OCI-LY3 (cell line): ENCODE measurements around the gene CRTC1.
A peak's percentile ranks its signal among the peaks of the same experiment; 100 is the strongest.

Experiments used
- H2AFZ ChIP-seq: fragments of 200-600, 300-600 bp; shearing (Covaris generic); 2 replicates; pipeline ENCODE4 v1.6.0; 2014; ENCODE audit warnings: antibody characterized with exemption, low read depth, low read length
- H3K27ac ChIP-seq: fragments of 200-600, 300-600 bp; sonication (generic); 2 replicates; pipeline ENCODE4 v1.5.1; 2014; ENCODE audit warnings: mild to moderate bottlenecking, low read length, moderate library complexity, mixed read lengths
- H3K27me3 ChIP-seq: fragments of 200-600, 300-600 bp; sonication (generic); 2 replicates; pipeline ENCODE4 v1.6.1; 2014; ENCODE audit warnings: low read depth, low read length, mixed read lengths
- H3K36me3 ChIP-seq: fragments of 200-600, 300-600 bp; sonication (generic); replicated peaks from 2 replicates; pipeline ENCODE3; 2014; ENCODE audit warnings: low read depth, low read length, mixed read lengths
- H3K4me1 ChIP-seq: fragments of 300-600, 200-600 bp; sonication (generic); 2 replicates; pipeline ENCODE4 v1.6.1; 2014; ENCODE audit warnings: low read length, mixed read lengths
- H3K4me2 ChIP-seq: fragments of 200-600, 300-600 bp; sonication (generic); 2 replicates; pipeline ENCODE4 v1.6.1; 2014; ENCODE audit warnings: low read length, mixed read lengths
- H3K4me3 ChIP-seq: fragments of 300-600, 200-600 bp; sonication (generic); 2 replicates; pipeline ENCODE4 v1.5.1; 2014; ENCODE audit warnings: antibody characterized with exemption, mild to moderate bottlenecking, low read length, moderate library complexity
- H3K79me2 ChIP-seq: fragments of 300-600, 200-600 bp; shearing (Covaris generic); 2 replicates; pipeline ENCODE4 v1.6.1; 2014; ENCODE audit warnings: mild to moderate bottlenecking, low read length, mixed read lengths
- H3K9ac ChIP-seq: fragments of 300-600, 200-600 bp; shearing (Covaris generic); 2 replicates; pipeline ENCODE4 v1.6.0; 2014; ENCODE audit warnings: mild to moderate bottlenecking, low read length, moderate library complexity
- H3K9me3 ChIP-seq: fragments of 200-600, 300-600 bp; shearing (Covaris generic); 2 replicates; pipeline ENCODE4 v1.6.1; 2014; ENCODE audit warnings: low read length, mixed read lengths; ENCODE audit not compliant: insufficient read depth
- H4K20me1 ChIP-seq: fragments of 200-600, 300-600 bp; sonication (generic); 2 replicates; pipeline ENCODE4 v1.6.1; 2016; ENCODE audit warnings: low read length, mixed read lengths; ENCODE audit not compliant: insufficient read depth
- EZH2phosphoT487 ChIP-seq: fragments of 200-600 bp; shearing (Covaris generic); IDR thresholded peaks from 2 replicates; pipeline ENCODE4 v1.6.1; 2018; ENCODE audit warnings: antibody characterized with exemption, mixed run types, low read depth
- TF ChIP-seq, protein P1 (sequence below): fragments of 200-600, 300-600 bp; sonication (generic); IDR thresholded peaks from 2 replicates; pipeline ENCODE4 v1.5.1; 2014; ENCODE audit warnings: antibody characterized with exemption, low read length, low read depth

Gene CRTC1

DNA sequence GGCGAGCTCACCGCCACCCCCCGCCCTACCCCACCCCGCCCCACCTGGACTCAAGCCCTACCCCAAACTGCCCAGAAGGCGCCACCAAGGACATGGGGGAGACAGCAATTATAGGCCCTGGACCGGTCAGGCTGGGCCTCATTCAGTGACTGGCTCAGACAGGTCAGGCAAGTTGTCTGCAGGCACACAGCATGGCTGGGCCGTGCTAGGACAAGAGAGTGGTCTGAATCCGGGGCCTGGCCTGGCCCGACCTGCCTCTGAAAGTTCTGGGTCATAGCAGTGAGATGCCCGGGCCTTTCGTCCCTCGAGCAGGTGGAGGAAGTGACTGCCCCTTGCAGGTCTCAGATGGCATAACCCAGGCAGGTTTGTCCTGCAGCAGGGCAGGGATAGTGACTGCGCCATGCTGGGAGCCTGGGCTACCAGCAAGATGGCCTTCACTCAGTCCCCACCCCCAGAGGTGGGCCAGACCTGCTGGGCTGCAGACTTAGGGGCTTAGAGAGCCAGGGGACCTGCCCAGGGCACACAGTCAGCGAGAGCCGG, 86.6 kb downstream of the CRTC1 start:
- Histone ChIP-seq H3K4me2 (no peak overlapping the region), H3K9ac (no peak overlapping the region), H3K9me3 (no peaks in the 10 kb centered on the region), H3K4me1 (peaks cover 30% of the 10 kb centered on the region), H3K4me3 (no peak overlapping the region), H3K36me3 (no peaks in the 10 kb centered on the region), H3K27ac (no peak overlapping the region), H3K27me3 (peaks cover 13% of the 10 kb centered on the region; the same call in 1 of the 2 replicates), H2AFZ (no peak overlapping the region), H4K20me1 (0 out of 2 replicates have a peak, but pooled peaks cover 3% of the 10 kb centered on the region), H3K79me2 (no peaks in the 10 kb centered on the region)
- TF ChIP-seq EZH2phosphoT487 = no peak
- TF ChIP-seq, protein P1, sequence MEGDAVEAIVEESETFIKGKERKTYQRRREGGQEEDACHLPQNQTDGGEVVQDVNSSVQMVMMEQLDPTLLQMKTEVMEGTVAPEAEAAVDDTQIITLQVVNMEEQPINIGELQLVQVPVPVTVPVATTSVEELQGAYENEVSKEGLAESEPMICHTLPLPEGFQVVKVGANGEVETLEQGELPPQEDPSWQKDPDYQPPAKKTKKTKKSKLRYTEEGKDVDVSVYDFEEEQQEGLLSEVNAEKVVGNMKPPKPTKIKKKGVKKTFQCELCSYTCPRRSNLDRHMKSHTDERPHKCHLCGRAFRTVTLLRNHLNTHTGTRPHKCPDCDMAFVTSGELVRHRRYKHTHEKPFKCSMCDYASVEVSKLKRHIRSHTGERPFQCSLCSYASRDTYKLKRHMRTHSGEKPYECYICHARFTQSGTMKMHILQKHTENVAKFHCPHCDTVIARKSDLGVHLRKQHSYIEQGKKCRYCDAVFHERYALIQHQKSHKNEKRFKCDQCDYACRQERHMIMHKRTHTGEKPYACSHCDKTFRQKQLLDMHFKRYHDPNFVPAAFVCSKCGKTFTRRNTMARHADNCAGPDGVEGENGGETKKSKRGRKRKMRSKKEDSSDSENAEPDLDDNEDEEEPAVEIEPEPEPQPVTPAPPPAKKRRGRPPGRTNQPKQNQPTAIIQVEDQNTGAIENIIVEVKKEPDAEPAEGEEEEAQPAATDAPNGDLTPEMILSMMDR = no peak; the same call in 1 of the 2 replicates

DNA sequence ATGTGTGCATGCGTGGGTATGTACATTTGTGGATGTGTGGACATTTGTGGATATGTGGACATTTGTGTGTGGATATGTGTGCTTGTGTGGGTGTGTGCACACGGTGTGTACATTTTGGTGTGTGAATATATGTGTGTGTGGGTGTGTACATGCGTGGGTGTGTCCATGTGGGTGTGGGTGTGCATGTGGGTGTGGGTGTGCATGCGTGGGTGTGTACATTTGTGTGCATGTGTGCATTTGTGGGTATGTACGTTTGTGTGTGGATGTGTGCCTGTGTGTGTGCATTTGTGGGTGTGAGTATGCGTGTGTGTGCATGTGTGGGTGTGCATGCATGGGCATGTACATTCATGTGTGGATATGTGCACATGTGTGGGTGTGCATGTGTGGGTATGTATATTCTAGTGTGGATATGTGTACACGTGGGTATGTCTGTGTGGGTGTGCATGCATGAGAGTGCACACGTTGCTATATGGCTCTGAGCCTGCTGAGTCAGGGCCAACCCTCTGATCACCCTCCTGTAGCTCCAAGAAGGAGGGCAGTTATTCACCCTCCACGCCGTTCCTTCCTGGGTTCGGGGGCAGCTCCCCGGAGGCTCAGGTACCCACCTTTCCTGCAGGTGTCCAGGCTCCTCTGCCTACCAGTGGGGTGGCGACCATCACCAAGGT, 87.3 kb downstream of the CRTC1 start:
- no peak overlapping the region for H3K27ac ChIP-seq

DNA sequence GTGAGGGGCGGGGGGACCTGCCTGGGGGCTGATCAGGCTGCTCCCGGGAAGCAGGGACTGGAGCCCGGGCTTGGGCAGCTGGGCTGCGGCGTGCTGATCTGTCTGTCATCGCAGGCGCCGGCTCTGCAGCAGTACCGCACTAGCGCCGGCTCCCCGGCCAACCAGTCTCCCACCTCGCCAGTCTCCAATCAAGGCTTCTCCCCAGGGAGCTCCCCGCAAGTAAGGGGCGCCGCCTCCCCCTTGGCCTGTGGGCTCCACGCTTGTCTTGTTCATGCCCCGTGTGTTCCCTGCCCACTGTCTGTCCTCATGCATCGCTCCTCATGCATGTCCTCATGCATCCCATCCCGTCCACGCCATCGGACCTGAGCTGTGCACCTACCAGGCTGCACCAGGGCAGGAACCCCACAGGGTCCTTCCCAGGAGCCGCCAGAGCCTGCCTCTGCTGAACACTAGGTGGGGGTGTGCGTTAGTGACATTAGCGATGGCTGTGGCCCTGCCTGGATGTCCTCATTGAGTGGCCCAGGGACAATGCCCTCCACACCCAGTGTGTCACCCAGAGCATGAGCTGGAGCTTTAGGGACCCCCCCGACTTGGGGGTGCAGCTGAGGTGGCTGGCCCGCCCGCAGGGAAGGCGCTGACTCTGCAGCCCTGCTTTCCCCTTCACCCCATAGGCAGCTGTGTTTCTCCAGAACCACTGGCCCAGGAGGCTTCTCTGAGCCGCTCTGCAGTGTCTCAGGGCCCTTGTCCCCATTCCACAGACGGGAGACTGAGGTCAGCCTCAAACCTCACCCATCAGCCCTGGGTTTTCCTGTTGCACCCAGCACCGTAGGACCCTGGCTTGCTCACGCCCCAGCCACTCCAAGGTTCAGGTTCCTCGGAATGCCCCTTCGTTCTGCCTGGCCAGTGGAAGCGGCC, 88.1 kb downstream of the CRTC1 start:
- Histone ChIP-seq H3K4me1 (peaks cover 15% of the 10 kb centered on the region), H3K27ac (no peak overlapping the region), H3K9ac (no peak overlapping the region), H3K4me3 (no peak overlapping the region), H3K79me2 (no peaks in the 10 kb centered on the region), H3K27me3 (peaks cover 13% of the 10 kb centered on the region; the same call in 1 of the 2 replicates), H3K36me3 (no peaks in the 10 kb centered on the region), H3K9me3 (no peaks in the 10 kb centered on the region), H2AFZ (no peak overlapping the region), H3K4me2 (no peak overlapping the region), H4K20me1 (0 out of 2 replicates have a peak, but pooled peaks cover 3% of the 10 kb centered on the region)
- TF ChIP-seq EZH2phosphoT487 = no peak
- TF ChIP-seq, protein P1 = peak; percentile 83

More for the DNA sequence above, 87.3 kb downstream of the CRTC1 start:
- Histone ChIP-seq H3K36me3 (no peaks in the 10 kb centered on the region), H3K9ac (no peak overlapping the region), H2AFZ (no peak overlapping the region), H3K27me3 (peaks cover 13% of the 10 kb centered on the region; the same call in 1 of the 2 replicates), H3K4me1 (peaks cover 23% of the 10 kb centered on the region), H3K9me3 (no peaks in the 10 kb centered on the region), H3K4me2 (no peak overlapping the region), H4K20me1 (0 out of 2 replicates have a peak, but pooled peaks cover 3% of the 10 kb centered on the region), H3K4me3 (no peak overlapping the region), H3K79me2 (no peaks in the 10 kb centered on the region)
- TF ChIP-seq EZH2phosphoT487 = no peak
- TF ChIP-seq, protein P1 = no peak
